Adrenal gland (tissue), 12 donors: ENCODE data around the gene ANK3. TPM values are rescaled to one million over a fixed set of nuclear protein-coding genes. Genes with fewer than 3 reads are reported as not detected.

Experiments used
- DNase-seq, 7 donors: peaks; one replicate each; pipeline ENCODE4 v3.0.0-alpha.2; 2019 to 2020
- H3K27ac ChIP-seq, 5 donors: fragments of 200-600 bp; sonication (generic) in 4 of 5; 1 replicate in 3 of 5; 2 replicates in 2 of 5; pipeline versions ENCODE4 v1.5.1 to v1.8.0; 2016 to 2020; ENCODE audit warnings: mild to moderate bottlenecking in 1 of 5
- H3K27me3 ChIP-seq: fragments of 200-600 bp; 2 replicates; pipeline ENCODE4 v1.8.0; 2021
- H3K36me3 ChIP-seq, 2 donors: fragments of 200-600 bp; replicated peaks in 1 of 2; 1 replicate in 1 of 2; 2 replicates in 1 of 2; pipeline versions ENCODE4 v1.5.1 to v1.8.0; 2018 to 2022
- H3K4me1 ChIP-seq, 2 donors: fragments of 200-600 bp; replicated peaks in 1 of 2; 1 replicate in 1 of 2; 2 replicates in 1 of 2; pipeline versions ENCODE4 v1.5.1 to v1.8.0; 2018 to 2021
- H3K4me3 ChIP-seq, 4 donors: fragments of 200-600 bp; sonication (generic) in 3 of 4; one replicate each; pipeline ENCODE4 v1.5.1; 2016 to 2018
- H3K9me3 ChIP-seq, 3 donors: fragments of 200-600 bp; sonication (generic) in 1 of 3; replicated peaks in 1 of 3; 1 replicate in 2 of 3; 2 replicates in 1 of 3; pipeline versions ENCODE4 v1.5.1 to v1.8.0; 2016 to 2021
- CTCF ChIP-seq, 6 experiments: fragments of 450-650 bp in 4 of 6; fragments of 200-600 bp in 2 of 6; sonication (generic) in 1 of 6; IDR thresholded peaks; 1 replicate in 5 of 6; 2 replicates in 1 of 6; pipeline versions ENCODE4 v1.5.1 to v1.8.0; 2016 to 2021; ENCODE audit warnings: antibody characterized with exemption in 6 of 6, mild to moderate bottlenecking in 2 of 6, moderate library complexity in 1 of 6
- POLR2A ChIP-seq, 2 donors: fragments of 450-650 bp; IDR thresholded peaks; one replicate each; pipeline ENCODE4 v1.6.1; 2017; ENCODE audit warnings: antibody characterized with exemption in 2 of 2, mild to moderate bottlenecking in 2 of 2, moderate library complexity in 1 of 2
- WGBS, 4 donors: extraction: QIAGEN DNeasy Blood & Tissue Kit in 2 of 4; methylation state at CpG; one replicate each; pipeline versions ENCODE4 v1.1.5 to v1.1.7; 2013 to 2017; 5-methylcytosine and 5-hydroxymethylcytosine counted together
- intact Hi-C, 2 donors: fragments of 100-400 bp; cut with DNase I; formaldehyde crosslinking; loops; one replicate each; pipeline versions ENCODE4 v1.14.1 to v1.15.0; 2022 to 2023
- polyA plus RNA-seq, 3 donors: library from polyadenylated mRNA; stranded (reverse); fragments of 200-250 nt in 2 of 3; fragments of 350-450 nt in 1 of 3; fragmentation: Illumina TruSeq in 1 of 3; extraction: RNeasy Lipid Tissue Mini Kit (QIAGEN cat#74804) in 1 of 3; gene quantifications; one replicate each; pipeline ENCODE4 v1.2.3, GENCODE V29; 2013 to 2014
- total RNA-seq, 9 donors: library from RNA; depleted of rRNA in 4 of 9; stranded (reverse); fragments of >200 nt in 4 of 9; fragments of 120-200 nt in 1 of 9; fragmentation: NEBNext Ultra II Directional in 1 of 9; extraction: Animal tissue kit (Norgen Biotek cat#: 25700) in 1 of 9; gene quantifications; one replicate each; pipeline versions ENCODE4 v1.1.0 to v1.2.4, GENCODE V29; 2013 to 2023
- donor health status: healthy with polysubstance abuse.
- donor health status: Bipolar disorder and iron deficiency.
- donor health status: DM: yes; HTN: yes; CAD: no.
- donor health status: DM: no; HTN: no; CAD: no.
- donor health status: DM: no; HTN: no; CAD: no.
- donor health status: DM: yes; HTN: yes; CAD: no.

ANK3 gene
- total and polyA plus RNA-seq, 12 donors, result 2.6 to 48.1 (median 15.2) TPM

GRCh38 chr10:60042914-60043313 lies 346.8 kb downstream of the ANK3 start:
- no peaks in the 10 kb centered on the region for H3K4me1 ChIP-seq
- no peaks in the 10 kb centered on the region for H3K36me3 ChIP-seq
- DNase-seq, result no peak
- no peaks in the 10 kb centered on the region for H3K27me3 ChIP-seq
- H3K9me3 ChIP-seq, result no peaks in the 10 kb centered on the region
- 72 to 89% (median 76%) methylated on average over 2 of the region's 2 CpGs for WGBS, 4 donors
- H3K27ac ChIP-seq, result no peak overlapping the region
- TF ChIP-seq CTCF (IDR thresholded peaks at IDR 0.05), result no peak
- TF ChIP-seq POLR2A (IDR thresholded peaks at IDR 0.05), result no peak
- no peak overlapping the region for H3K4me3 ChIP-seq
- intact Hi-C loops, result no loop called here

GRCh38 chr10:60042262-60042661 lies 347.4 kb downstream of the ANK3 start:
- Histone ChIP-seq H3K9me3 (no peaks in the 10 kb centered on the region), H3K27ac (no peak overlapping the region), H3K4me1 (no peaks in the 10 kb centered on the region), H3K36me3 (no peaks in the 10 kb centered on the region), H3K27me3 (no peaks in the 10 kb centered on the region), H3K4me3 (no peak overlapping the region)
- DNase-seq, result no peak
- 47 to 78% (median 51%) methylated on average over 5 of the region's 5 CpGs for WGBS, 4 donors
- intact Hi-C loops, result no loop called here
- no peak for TF ChIP-seq CTCF (IDR thresholded peaks at IDR 0.05)
- no peak for TF ChIP-seq POLR2A (IDR thresholded peaks at IDR 0.05)

- no peak overlapping the region for H3K4me3 ChIP-seq
- 78 to 96% (median 85%) methylated on average over 3 of the region's 3 CpGs for WGBS, 4 donors
- H3K4me1 ChIP-seq, result no peaks in the 10 kb centered on the region
- no peaks in the 10 kb centered on the region for H3K36me3 ChIP-seq
- intact Hi-C loops, result no loop called here
- H3K27me3 ChIP-seq, result no peaks in the 10 kb centered on the region
- TF ChIP-seq CTCF (IDR thresholded peaks at IDR 0.05), result no peak
- no peak for TF ChIP-seq POLR2A (IDR thresholded peaks at IDR 0.05)
- no peaks in the 10 kb centered on the region for H3K9me3 ChIP-seq
- no peak for DNase-seq
- H3K27ac ChIP-seq, result no peak overlapping the region
Observed at GRCh38 chr10:60041489-60042133, 348.1 kb downstream of the ANK3 start.

DNA sequence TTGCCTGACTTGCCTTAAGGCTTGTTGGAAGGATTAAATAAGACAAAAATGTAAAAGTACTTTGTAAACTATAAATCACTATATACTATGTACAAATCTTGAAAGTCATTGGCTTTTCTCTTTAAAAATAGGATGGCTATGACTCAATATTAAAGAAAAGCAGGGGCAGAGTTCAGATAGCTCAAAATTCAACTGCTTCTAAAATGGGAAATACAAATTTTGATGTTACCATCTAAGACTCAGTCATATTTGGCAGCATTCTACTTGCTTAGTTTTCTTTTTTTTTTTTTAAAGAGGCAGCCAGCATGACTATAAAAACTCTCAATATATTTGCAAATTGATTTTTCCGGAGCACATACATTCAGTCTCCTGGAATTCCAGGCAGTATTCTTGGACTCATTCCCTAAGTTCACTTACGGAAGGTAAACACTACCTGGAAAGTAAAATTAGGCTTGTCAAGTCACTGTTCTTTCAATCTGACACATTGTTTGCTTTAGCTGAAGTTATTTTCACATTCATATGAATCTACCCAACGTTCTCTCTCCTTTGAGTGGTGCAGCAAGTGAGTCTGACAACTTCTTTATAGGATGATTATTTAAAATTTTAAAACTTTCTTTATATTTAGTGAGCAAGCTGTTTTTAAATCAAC lies 349.5 kb downstream of the ANK3 start:
- H3K27me3 ChIP-seq, result no peaks in the 10 kb centered on the region
- no peaks in the 10 kb centered on the region for H3K9me3 ChIP-seq
- no peak for DNase-seq
- H3K4me1 ChIP-seq, result no peaks in the 10 kb centered on the region
- no peak overlapping the region for H3K27ac ChIP-seq
- intact Hi-C loops, result no loop called here
- WGBS, 4 donors, result 66 to 80% (median 75%) methylated on average over 3 of the region's 3 CpGs
- H3K36me3 ChIP-seq, result no peaks in the 10 kb centered on the region
- no peak for TF ChIP-seq POLR2A (IDR thresholded peaks at IDR 0.05)
- no peak for TF ChIP-seq CTCF (IDR thresholded peaks at IDR 0.05)
- H3K4me3 ChIP-seq, result no peak overlapping the region
